Neural progenitor cell (in vitro differentiated cells): ENCODE measurements around the gene TEX14.

Experiments used
- EZH2 ChIP-seq: fragments of 200-600 bp; sonication (generic); IDR thresholded peaks from 2 replicates; pipeline ENCODE4 v1.6.1; 2017; ENCODE audit warnings: antibody characterized with exemption, mild to moderate bottlenecking, moderate library complexity
- EZH2phosphoT487 ChIP-seq: fragments of 200-600 bp; sonication (generic); IDR thresholded peaks from 2 replicates; pipeline ENCODE4 v1.6.1; 2017; ENCODE audit warnings: antibody characterized with exemption
- TF ChIP-seq, protein P1 (sequence below): fragments of 200-600 bp; sonication (generic); IDR thresholded peaks from 2 replicates; pipeline ENCODE4 v1.5.1; 2017; ENCODE audit warnings: antibody characterized with exemption, mild to moderate bottlenecking

GRCh38 chr17:58669853-58670252 lies 22.0 kb downstream of the TEX14 start:
- TF ChIP-seq, protein P1, sequence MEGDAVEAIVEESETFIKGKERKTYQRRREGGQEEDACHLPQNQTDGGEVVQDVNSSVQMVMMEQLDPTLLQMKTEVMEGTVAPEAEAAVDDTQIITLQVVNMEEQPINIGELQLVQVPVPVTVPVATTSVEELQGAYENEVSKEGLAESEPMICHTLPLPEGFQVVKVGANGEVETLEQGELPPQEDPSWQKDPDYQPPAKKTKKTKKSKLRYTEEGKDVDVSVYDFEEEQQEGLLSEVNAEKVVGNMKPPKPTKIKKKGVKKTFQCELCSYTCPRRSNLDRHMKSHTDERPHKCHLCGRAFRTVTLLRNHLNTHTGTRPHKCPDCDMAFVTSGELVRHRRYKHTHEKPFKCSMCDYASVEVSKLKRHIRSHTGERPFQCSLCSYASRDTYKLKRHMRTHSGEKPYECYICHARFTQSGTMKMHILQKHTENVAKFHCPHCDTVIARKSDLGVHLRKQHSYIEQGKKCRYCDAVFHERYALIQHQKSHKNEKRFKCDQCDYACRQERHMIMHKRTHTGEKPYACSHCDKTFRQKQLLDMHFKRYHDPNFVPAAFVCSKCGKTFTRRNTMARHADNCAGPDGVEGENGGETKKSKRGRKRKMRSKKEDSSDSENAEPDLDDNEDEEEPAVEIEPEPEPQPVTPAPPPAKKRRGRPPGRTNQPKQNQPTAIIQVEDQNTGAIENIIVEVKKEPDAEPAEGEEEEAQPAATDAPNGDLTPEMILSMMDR = no peak
- TF ChIP-seq EZH2 (no peak), EZH2phosphoT487 (no peak)
